ENCODE data around the gene PTPRU. TPM values are rescaled to one million over a fixed set of nuclear protein-coding genes. Genes with fewer than 3 reads are reported as not detected.

Gene PTPRU
- total RNA-seq, 1 donor from 2014 or later, result 53.2 TPM

DNA sequence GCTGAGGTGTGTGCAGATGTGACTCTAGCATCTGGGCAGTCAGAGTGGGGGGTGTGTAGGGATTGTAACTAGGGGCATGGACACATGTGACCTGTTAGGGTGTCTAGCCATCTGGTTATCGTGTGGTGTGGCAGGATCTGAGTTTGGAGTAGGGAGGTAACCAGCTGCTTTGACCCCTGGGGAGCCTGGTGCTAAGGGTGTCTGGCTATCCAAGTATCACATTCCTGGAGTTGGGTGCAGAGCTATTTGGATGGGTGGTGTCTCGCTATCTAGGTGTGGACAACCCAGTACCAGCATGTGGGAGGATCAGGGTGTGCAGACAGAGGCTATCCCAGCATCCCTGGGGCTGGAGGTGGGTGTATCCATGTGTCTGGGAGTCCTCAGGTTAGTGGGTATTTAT is 4.7 kb downstream of the PTPRU start:
- TF ChIP-seq, protein P1, sequence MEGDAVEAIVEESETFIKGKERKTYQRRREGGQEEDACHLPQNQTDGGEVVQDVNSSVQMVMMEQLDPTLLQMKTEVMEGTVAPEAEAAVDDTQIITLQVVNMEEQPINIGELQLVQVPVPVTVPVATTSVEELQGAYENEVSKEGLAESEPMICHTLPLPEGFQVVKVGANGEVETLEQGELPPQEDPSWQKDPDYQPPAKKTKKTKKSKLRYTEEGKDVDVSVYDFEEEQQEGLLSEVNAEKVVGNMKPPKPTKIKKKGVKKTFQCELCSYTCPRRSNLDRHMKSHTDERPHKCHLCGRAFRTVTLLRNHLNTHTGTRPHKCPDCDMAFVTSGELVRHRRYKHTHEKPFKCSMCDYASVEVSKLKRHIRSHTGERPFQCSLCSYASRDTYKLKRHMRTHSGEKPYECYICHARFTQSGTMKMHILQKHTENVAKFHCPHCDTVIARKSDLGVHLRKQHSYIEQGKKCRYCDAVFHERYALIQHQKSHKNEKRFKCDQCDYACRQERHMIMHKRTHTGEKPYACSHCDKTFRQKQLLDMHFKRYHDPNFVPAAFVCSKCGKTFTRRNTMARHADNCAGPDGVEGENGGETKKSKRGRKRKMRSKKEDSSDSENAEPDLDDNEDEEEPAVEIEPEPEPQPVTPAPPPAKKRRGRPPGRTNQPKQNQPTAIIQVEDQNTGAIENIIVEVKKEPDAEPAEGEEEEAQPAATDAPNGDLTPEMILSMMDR (IDR thresholded peaks at IDR 0.05; ENCODE audit: insufficient read depth, low read length, severe bottlenecking), result no peak
- no peak for FAIRE-seq
- Histone ChIP-seq H3K27me3 (ENCODE audit: control insufficient read depth, insufficient read depth, low read length) (no peaks in the 10 kb centered on the region), H3K4me3 (ENCODE audit: low read depth, low read length) (no peak overlapping the region), H3K36me3 (ENCODE audit: control insufficient read depth, insufficient read depth, low read length) (no peaks in the 10 kb centered on the region)
- no peak for DNase-seq (ENCODE audit: low read depth)

DNA sequence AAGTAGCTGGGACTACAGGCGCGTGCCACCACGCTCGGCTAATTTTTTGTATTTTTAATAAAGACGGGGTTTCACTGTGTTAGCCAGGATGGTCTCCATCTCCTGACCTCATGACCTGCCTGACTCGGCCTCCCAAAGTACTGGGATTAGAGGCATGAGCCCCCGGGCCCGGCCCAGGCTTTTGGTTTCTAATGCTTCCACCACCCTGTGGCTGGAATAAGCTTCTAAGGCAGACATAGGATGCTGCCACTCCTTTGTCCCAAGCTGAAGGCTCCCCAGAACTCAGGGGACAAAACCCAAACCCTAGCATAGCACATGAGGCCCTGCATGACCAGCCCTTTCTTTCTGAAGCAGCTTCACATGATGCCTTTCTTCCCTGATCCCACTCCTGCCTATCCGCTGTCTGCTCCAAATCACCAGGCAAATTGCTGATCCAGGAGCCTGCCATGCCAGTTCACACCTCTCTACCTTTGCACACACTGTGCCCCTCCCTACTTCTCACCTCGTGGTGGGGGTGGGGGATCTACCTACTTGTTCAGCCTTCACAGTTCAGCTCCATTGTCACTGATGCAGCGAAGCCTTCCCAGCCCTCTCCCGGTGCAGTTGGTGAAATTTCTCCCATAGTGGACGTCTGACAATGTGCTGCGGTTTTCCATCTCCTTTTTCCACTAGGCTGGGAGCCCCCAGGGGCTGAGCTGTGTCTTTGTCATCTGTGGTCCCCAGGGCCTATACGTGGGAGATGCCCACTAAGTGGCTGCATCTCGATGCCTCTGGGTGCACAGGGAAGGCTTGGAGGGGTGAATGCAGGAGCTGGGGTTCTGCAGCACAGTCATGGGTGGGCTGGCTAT is 6.9 kb downstream of the PTPRU start:
- Histone ChIP-seq H3K4me3 (ENCODE audit: low read depth, low read length) (no peak overlapping the region), H3K27me3 (ENCODE audit: control insufficient read depth, insufficient read depth, low read length) (no peaks in the 10 kb centered on the region), H3K36me3 (ENCODE audit: control insufficient read depth, insufficient read depth, low read length) (no peaks in the 10 kb centered on the region)
- DNase-seq (ENCODE audit: low read depth) (no peak), FAIRE-seq (no peak)
- TF ChIP-seq, protein P1 (IDR thresholded peaks at IDR 0.05; ENCODE audit: insufficient read depth, low read length, severe bottlenecking), result no peak

DNA sequence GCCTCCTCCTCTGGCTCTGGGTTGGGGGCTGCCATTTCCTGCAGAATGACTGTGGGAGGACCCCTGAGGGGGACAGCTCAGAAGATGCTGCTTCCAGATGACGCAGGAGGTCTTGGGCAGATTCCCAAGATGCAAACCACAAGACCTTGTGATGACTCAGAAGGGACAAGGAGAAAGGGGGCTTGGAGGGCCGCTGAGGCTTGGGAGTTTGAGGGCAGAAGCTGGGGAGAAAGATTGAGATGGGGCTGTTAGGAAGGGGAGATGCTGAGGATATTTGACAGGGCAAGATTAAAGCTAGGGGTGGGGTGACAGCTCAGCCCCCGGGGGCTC is 7.5 kb downstream of the PTPRU start:
- Histone ChIP-seq H3K4me3 (ENCODE audit: low read depth, low read length) (no peak overlapping the region), H3K36me3 (ENCODE audit: control insufficient read depth, insufficient read depth, low read length) (no peaks in the 10 kb centered on the region), H3K27me3 (ENCODE audit: control insufficient read depth, insufficient read depth, low read length) (no peaks in the 10 kb centered on the region)
- DNase-seq (ENCODE audit: low read depth), result peak; percentile 34
- TF ChIP-seq, protein P1 (IDR thresholded peaks at IDR 0.05; ENCODE audit: insufficient read depth, low read length, severe bottlenecking), result no peak
- FAIRE-seq, result no peak

DNA sequence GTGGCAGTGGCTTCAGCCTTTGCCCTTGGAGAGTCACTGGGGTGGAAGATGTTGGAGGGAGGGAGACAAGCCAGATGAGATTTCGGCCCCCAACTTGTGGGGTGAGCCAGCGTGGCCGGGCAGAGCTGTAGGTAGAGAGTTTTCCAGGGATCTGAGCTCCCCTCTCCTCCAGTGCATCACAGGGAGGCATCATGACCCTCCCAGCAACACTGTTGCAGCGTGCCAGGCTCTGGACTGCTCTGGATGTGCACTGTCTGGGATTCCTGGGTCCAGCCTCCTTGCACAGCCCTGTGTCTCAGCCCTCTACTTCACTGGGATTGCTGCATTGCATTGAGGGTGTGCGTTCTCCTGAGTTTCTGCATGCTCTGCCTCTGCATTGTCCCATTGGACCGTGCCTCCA is 8.9 kb downstream of the PTPRU start:
- FAIRE-seq (peak; percentile 90), DNase-seq (ENCODE audit: low read depth) (no peak)
- TF ChIP-seq, protein P1 (IDR thresholded peaks at IDR 0.05; ENCODE audit: insufficient read depth, low read length, severe bottlenecking), result no peak
- Histone ChIP-seq H3K4me3 (ENCODE audit: low read depth, low read length) (no peak overlapping the region), H3K36me3 (ENCODE audit: control insufficient read depth, insufficient read depth, low read length) (no peaks in the 10 kb centered on the region), H3K27me3 (ENCODE audit: control insufficient read depth, insufficient read depth, low read length) (no peaks in the 10 kb centered on the region)

DNA sequence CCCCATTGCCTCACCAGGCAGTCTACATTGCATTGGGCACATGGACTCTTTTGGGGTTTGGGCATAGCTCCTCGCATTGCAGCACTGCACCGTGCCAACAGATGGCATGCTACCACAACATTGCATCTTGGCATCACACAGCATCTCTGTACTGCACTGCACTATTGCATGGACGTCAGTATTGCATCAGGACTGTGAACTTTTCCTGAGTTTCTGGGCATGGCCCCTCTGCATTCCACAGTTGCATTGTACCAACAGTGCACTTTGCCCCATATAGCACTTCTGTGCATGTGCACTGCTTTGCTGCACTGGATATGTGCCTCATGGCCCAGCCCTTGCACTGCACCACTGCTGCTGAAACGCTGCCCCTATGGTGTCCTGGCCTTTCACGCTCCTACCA is 9.6 kb downstream of the PTPRU start:
- TF ChIP-seq, protein P1 (IDR thresholded peaks at IDR 0.05; ENCODE audit: insufficient read depth, low read length, severe bottlenecking), result peak; percentile 74
- DNase-seq (ENCODE audit: low read depth), result peak; percentile 50
- FAIRE-seq, result peak; percentile 97
- H3K4me3 ChIP-seq (ENCODE audit: low read depth, low read length), result no peak overlapping the region
- no peaks in the 10 kb centered on the region for H3K36me3 ChIP-seq (ENCODE audit: control insufficient read depth, insufficient read depth, low read length)
- H3K27me3 ChIP-seq (ENCODE audit: control insufficient read depth, insufficient read depth, low read length), result no peaks in the 10 kb centered on the region

DNA sequence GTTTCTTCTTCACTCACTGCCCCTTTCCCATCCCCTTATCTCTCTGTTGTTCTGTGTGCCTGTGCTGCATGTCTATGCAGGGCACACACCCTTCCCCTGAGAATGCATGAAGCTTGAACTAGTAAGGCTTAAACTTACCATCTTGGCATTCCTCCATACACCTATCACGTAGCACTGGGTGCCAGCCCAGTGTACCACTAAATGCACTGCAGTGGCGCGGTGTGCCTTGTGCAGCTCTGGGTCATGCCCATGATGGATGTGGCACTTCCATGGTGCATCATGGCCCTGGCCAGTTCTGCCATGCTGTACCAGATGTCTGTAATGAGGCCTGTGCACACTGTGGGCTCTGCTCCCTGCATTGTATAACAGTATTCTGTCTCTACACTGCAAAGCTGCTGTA is 10.7 kb downstream of the PTPRU start:
- no peak for DNase-seq (ENCODE audit: low read depth)
- H3K4me3 ChIP-seq (ENCODE audit: low read depth, low read length), result no peak overlapping the region
- TF ChIP-seq, protein P1 (IDR thresholded peaks at IDR 0.05; ENCODE audit: insufficient read depth, low read length, severe bottlenecking), result no peak
- H3K36me3 ChIP-seq (ENCODE audit: control insufficient read depth, insufficient read depth, low read length), result no peaks in the 10 kb centered on the region
- peak; percentile 28 for FAIRE-seq
- H3K27me3 ChIP-seq (ENCODE audit: control insufficient read depth, insufficient read depth, low read length), result no peaks in the 10 kb centered on the region
